K562 (cell line): ENCODE results near the gene CTDSPL. TPM values are rescaled to one million over a fixed set of nuclear protein-coding genes. Genes with fewer than 3 reads are reported as not detected.

ENCODE experiments used
- C11orf30 ChIP-seq: fragments of 450-650 bp; IDR thresholded peaks from 2 replicates; pipeline ENCODE4 v1.6.1; 2016; ENCODE audit warnings: low read depth, mild to moderate bottlenecking
- CHD4 ChIP-seq: fragments of 200-600 bp; sonication (generic); IDR thresholded peaks from 3 replicates; pipeline ENCODE4 v1.6.1; 2012; ENCODE audit warnings: low read depth, mild to moderate bottlenecking, mixed read lengths, low read length, inconsistent platforms; ENCODE audit not compliant: insufficient read depth, insufficient replicate concordance, poor library complexity, severe bottlenecking
- E2F3 ChIP-seq: fragments of 250-450 bp; sonication (Bioruptor Pico); IDR thresholded peaks from 2 replicates; pipeline ENCODE4 v1.4.0; 2020; ENCODE audit warnings: mild to moderate bottlenecking
- ETS2 ChIP-seq: IDR thresholded peaks from 2 replicates; pipeline ENCODE4 v1.6.1; 2016; ENCODE audit warnings: borderline replicate concordance, missing genetic modification characterization, mild to moderate bottlenecking, moderate library complexity, missing compliant biosample characterization; ENCODE audit not compliant: poor library complexity, severe bottlenecking
- ETV6 ChIP-seq, 3 experiments: fragments of 150-350 bp in 1 of 3; sonication (generic) in 1 of 3; formaldehyde crosslinking in 1 of 3; IDR thresholded peaks; 2 replicates each; pipeline versions ENCODE4 v1.6.1 to v1.8.0; 2014 to 2022; ENCODE audit warnings: borderline replicate concordance in 2 of 3, low read depth in 2 of 3, antibody characterized with exemption in 1 of 3, low read length in 1 of 3, mild to moderate bottlenecking in 1 of 3, missing genetic modification reagents in 1 of 3
- FUS ChIP-seq: fragments of 200-400 bp; formaldehyde crosslinking; optimal IDR thresholded peaks from 2 replicates; pipeline ENCODE3; 2017; ENCODE audit warnings: low read depth, low read length
- GABPA ChIP-seq: fragments of 200-800 bp; sonication (Bioruptor generic); conservative IDR thresholded peaks from 2 replicates; pipeline ENCODE4 v1.6.1; 2016; ENCODE audit warnings: low read depth, missing genetic modification characterization, missing compliant biosample characterization
- GATAD2B ChIP-seq: fragments of 450-650 bp; IDR thresholded peaks from 2 replicates; pipeline ENCODE4 v1.6.1; 2017; ENCODE audit warnings: mild to moderate bottlenecking, borderline replicate concordance
- HDAC1 ChIP-seq, 2 experiments: fragments of 450-650 bp; IDR thresholded peaks; 2 replicates each; pipeline ENCODE4 v1.6.1; 2016 to 2017; ENCODE audit warnings: inconsistent platforms in 1 of 2, mild to moderate bottlenecking in 1 of 2, moderate library complexity in 1 of 2
- MEF2A ChIP-seq: IDR thresholded peaks from 2 replicates; pipeline ENCODE4 v1.6.1; 2011; ENCODE audit warnings: low read depth, mild to moderate bottlenecking, low read length, moderate library complexity; ENCODE audit not compliant: control insufficient read depth
- NFE2L1 ChIP-seq: fragments of 450-650 bp; IDR thresholded peaks from 2 replicates; pipeline ENCODE4 v1.6.1; 2016; ENCODE audit warnings: missing genetic modification characterization, low read depth, mild to moderate bottlenecking, missing compliant biosample characterization, moderate library complexity, borderline replicate concordance
- RAD51 ChIP-seq: fragments of 450-650 bp; IDR thresholded peaks from 2 replicates; pipeline ENCODE4 v1.7.1; 2016; ENCODE audit warnings: low read depth, mild to moderate bottlenecking, borderline replicate concordance
- RBFOX2 ChIP-seq: fragments of 200-400 bp; formaldehyde crosslinking; IDR thresholded peaks from 2 replicates; pipeline ENCODE4 v1.6.1; 2017; ENCODE audit warnings: low read depth, mild to moderate bottlenecking, low read length, moderate library complexity
- TBP ChIP-seq: optimal IDR thresholded peaks from 2 replicates; pipeline ENCODE3; 2011; ENCODE audit warnings: low read depth, low read length, improper control_type of control experiment
- TCF7 ChIP-seq: sonication (generic); IDR thresholded peaks from 2 replicates; pipeline ENCODE4 v1.6.1; 2016; ENCODE audit warnings: antibody characterized with exemption, borderline replicate concordance
- ZKSCAN3 ChIP-seq: fragments of 250-450 bp; sonication (Bioruptor Pico); IDR thresholded peaks from 2 replicates; pipeline ENCODE4 v1.4.0; 2020
- ZNF354B ChIP-seq: fragments of 250-450 bp; sonication (Bioruptor Pico); IDR thresholded peaks from 2 replicates; pipeline ENCODE4 v1.4.0; 2020
- polyA plus RNA-seq, 8 experiments: library from polyadenylated mRNA; depleted of rRNA in 4 of 8; stranded (reverse) in 5 of 8; unstranded in 3 of 8; fragments of >200 nt; fragmentation: Nextera tagmentation in 2 of 8; fragmentation: Illumina TruSeq in 1 of 8; extraction: Ambion mirVana in 2 of 8; extraction: Trizol in 1 of 8; gene quantifications; 2 replicates each; pipeline versions ENCODE4 v1.2.1 to v1.2.3, GENCODE V29; 2011 to 2014; ENCODE audit warnings: inconsistent platforms in 1 of 8, missing spikeins in 1 of 8
- total RNA-seq, 7 experiments: library from RNA; depleted of rRNA in 6 of 7; stranded (reverse); fragments of >200 nt in 6 of 7; fragmentation: Illumina TruSeq in 2 of 7; extraction: Trizol in 2 of 7; gene quantifications; 2 replicates each; pipeline versions ENCODE4 v1.2.1 to v1.2.3, GENCODE V29; 2011 to 2021; ENCODE audit warnings: low replicate concordance in 1 of 7
- TF ChIP-seq, protein P1 (sequence below): fragments of 450-650 bp; IDR thresholded peaks from 2 replicates; pipeline ENCODE4 v1.6.1; 2014; ENCODE audit warnings: low read depth, mild to moderate bottlenecking, moderate library complexity, borderline replicate concordance
- TF ChIP-seq, protein P2 (sequence below): fragments of 450-650 bp; formaldehyde crosslinking; IDR thresholded peaks from 2 replicates; pipeline ENCODE4 v1.4.0; 2022; ENCODE audit warnings: missing genetic modification characterization
- TF ChIP-seq, protein P3 (sequence below): IDR thresholded peaks from 2 replicates; pipeline ENCODE4 v1.6.1; 2016; ENCODE audit warnings: missing genetic modification characterization, missing compliant biosample characterization
- TF ChIP-seq, protein P4 (sequence below): fragments of 450-650 bp; formaldehyde crosslinking; IDR thresholded peaks from 2 replicates; pipeline ENCODE4 v1.4.0; 2020; ENCODE audit warnings: mild to moderate bottlenecking

The CTDSPL gene
- total and polyA plus RNA-seq, 9 of the 15 experiments (the other 6 are each of a cell fraction or from before 2014, with no cell fraction given), result 5.1 to 19.3 (median 11.3) TPM

DNA sequence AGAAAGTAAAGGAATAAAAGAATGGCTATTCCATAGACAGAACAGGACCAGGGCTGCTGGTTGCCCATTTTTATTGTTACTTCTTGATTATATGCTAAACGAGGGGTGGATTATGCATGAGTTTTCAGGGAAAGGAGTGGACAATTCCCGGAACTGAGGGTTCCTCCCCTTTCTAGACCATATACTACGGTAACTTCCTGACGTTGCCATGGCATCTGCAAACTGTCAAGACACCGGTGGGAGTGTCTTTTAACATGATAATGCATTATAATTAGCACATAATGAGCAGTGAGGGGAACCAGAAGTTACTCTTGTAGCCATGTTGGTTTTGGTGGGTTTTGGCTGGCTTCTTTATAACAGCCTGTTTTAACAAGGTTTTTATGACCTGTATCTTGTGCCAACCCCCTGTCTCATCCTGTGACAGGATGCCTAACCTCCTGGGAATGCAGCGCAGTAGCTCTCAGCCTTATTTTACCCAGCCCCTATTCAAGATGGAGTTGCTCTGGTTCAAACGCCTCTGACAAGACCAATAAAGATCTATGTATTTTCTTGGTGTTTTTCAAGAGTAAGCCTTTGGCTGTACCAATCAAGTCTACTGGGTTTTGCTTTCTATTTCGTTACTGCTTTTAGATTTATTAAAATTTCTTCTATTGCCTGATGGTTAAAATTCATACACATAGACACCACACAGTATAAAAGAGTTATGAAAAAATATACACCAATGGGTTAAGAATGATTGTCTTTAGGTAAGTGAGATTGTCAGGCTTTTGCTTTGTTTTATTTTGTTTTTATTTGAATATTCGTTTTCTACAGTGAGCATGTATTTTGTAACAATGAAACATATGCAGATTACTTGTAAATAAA lies 37.4 kb upstream of the CTDSPL start (continued):
- TF ChIP-seq GATAD2B (no peak), GABPA (tag) (peak; percentile 51; the same call in 1 of the 2 replicates), HDAC1 (IDR thresholded peaks at IDR 0.05) (no peak), ETV6 (IDR thresholded peaks at IDR 0.05; ENCODE audit: borderline replicate concordance in 1 of 2, low read depth in 2 of 2, low read length in 1 of 2) (no peak), ETV6 (CRISPR knock-in tag; IDR thresholded peaks at IDR 0.05; ENCODE audit: borderline replicate concordance) (no peak), ETS2 (tag) (no peak), CHD4 (no peak), C11orf30 (no peak), MEF2A (no peak), RAD51 (no peak), ZNF354B (CRISPR knock-in tag) (peak; percentile 92), TCF7 (no peak), RBFOX2 (no peak), TBP (no peak), E2F3 (CRISPR knock-in tag) (peak; percentile 98), ZKSCAN3 (CRISPR knock-in tag) (0 out of 2 replicates have a peak, but pooled peaks have one; percentile 11), NFE2L1 (tag) (peak; percentile 82), FUS (no peak)
- TF ChIP-seq, protein P1, sequence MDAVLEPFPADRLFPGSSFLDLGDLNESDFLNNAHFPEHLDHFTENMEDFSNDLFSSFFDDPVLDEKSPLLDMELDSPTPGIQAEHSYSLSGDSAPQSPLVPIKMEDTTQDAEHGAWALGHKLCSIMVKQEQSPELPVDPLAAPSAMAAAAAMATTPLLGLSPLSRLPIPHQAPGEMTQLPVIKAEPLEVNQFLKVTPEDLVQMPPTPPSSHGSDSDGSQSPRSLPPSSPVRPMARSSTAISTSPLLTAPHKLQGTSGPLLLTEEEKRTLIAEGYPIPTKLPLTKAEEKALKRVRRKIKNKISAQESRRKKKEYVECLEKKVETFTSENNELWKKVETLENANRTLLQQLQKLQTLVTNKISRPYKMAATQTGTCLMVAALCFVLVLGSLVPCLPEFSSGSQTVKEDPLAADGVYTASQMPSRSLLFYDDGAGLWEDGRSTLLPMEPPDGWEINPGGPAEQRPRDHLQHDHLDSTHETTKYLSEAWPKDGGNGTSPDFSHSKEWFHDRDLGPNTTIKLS, result no peak
- TF ChIP-seq, protein P2, sequence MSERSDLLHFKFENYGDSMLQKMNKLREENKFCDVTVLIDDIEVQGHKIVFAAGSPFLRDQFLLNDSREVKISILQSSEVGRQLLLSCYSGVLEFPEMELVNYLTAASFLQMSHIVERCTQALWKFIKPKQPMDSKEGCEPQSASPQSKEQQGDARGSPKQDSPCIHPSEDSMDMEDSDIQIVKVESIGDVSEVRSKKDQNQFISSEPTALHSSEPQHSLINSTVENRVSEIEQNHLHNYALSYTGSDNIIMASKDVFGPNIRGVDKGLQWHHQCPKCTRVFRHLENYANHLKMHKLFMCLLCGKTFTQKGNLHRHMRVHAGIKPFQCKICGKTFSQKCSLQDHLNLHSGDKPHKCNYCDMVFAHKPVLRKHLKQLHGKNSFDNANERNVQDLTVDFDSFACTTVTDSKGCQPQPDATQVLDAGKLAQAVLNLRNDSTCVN (CRISPR knock-in tag), result peak; percentile 74; the same call in 1 of the 2 replicates
- TF ChIP-seq, protein P3, sequence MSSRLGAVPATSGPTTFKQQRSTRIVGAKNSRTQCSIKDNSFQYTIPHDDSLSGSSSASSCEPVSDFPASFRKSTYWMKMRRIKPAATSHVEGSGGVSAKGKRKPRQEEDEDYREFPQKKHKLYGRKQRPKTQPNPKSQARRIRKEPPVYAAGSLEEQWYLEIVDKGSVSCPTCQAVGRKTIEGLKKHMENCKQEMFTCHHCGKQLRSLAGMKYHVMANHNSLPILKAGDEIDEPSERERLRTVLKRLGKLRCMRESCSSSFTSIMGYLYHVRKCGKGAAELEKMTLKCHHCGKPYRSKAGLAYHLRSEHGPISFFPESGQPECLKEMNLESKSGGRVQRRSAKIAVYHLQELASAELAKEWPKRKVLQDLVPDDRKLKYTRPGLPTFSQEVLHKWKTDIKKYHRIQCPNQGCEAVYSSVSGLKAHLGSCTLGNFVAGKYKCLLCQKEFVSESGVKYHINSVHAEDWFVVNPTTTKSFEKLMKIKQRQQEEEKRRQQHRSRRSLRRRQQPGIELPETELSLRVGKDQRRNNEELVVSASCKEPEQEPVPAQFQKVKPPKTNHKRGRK (tag), result no peak
- TF ChIP-seq, protein P4, sequence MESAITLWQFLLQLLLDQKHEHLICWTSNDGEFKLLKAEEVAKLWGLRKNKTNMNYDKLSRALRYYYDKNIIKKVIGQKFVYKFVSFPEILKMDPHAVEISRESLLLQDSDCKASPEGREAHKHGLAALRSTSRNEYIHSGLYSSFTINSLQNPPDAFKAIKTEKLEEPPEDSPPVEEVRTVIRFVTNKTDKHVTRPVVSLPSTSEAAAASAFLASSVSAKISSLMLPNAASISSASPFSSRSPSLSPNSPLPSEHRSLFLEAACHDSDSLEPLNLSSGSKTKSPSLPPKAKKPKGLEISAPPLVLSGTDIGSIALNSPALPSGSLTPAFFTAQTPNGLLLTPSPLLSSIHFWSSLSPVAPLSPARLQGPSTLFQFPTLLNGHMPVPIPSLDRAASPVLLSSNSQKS (CRISPR knock-in tag), result 0 out of 2 replicates have a peak, but pooled peaks have one; percentile 46
